HCT116 (cell line): ENCODE measurements around the gene MYRFL. TPM values are rescaled to one million over a fixed set of nuclear protein-coding genes. Genes with fewer than 3 reads are reported as not detected.

ENCODE experiments used
- ATAC-seq: fragments of 200-7000 bp; cut with Tn5 transposase; 2 replicates; pipeline ENCODE4 v1.9.1; 2020; ENCODE audit warnings: mild to moderate bottlenecking, moderate library complexity
- BruUV-seq: library from RNA; stranded (reverse); fragments of 400-500 nt; replicated peaks from 2 replicates; lab custom pipeline; 2021; lab: Mats Ljungman, UMichigan
- CTCF ChIA-PET: fragments of 300-600 bp; sonication (Branson Sonifier 250); formaldehyde crosslinking; loops from one replicate; lab custom pipeline; 2021; ENCODE audit warnings: antibody characterized with exemption; lab: Charles Lee
- POLR2A ChIA-PET: fragments of 300-600, 350-600 bp; sonication (Branson Sonifier 250); formaldehyde crosslinking; loops from one replicate; lab custom pipeline; 2021; ENCODE audit warnings: antibody characterized with exemption; lab: Charles Lee
- RAD21 ChIA-PET, 2 experiments: fragments of 300-600 bp; sonication (Branson Sonifier 250); formaldehyde crosslinking; loops; one replicate each; lab custom pipeline; 2023; ENCODE audit warnings: low total read pairs in 2 of 2; ENCODE audit not compliant: uncharacterized antibody in 2 of 2, unreplicated experiment in 2 of 2, low non-redundant PET in 1 of 2; lab: Charles Lee
- DNase-seq: peaks from one replicate; pipeline ENCODE4 v3.0.0-alpha.2; 2010; ENCODE audit warnings: low read depth, low spot score
- H2AFZ ChIP-seq: fragments of 200-600 bp; shearing (Covaris generic), sonication (generic); 2 replicates; pipeline ENCODE4 v1.6.1; 2017; ENCODE audit warnings: low read depth, mixed run types, mixed read lengths, antibody characterized with exemption, low read length; ENCODE audit not compliant: poor library complexity, severe bottlenecking
- H3K27ac ChIP-seq: 2 replicates; pipeline ENCODE4 v1.5.1; 2012; ENCODE audit warnings: low read depth, low read length
- H3K27me3 ChIP-seq: fragments of 200-600 bp; sonication (generic); 2 replicates; pipeline ENCODE4 v1.6.1; 2016; ENCODE audit warnings: mixed run types, low read length, mixed read lengths; ENCODE audit not compliant: insufficient read depth
- H3K36me3 ChIP-seq, 2 experiments: fragments of 200-500 bp in 1 of 2; fragments of 200-600 bp in 1 of 2; sonication (Bioruptor generic) in 1 of 2; sonication (generic) in 1 of 2; 2 replicates each; pipeline versions ENCODE4 v1.5.1 to v1.6.1; 2014 to 2016; ENCODE audit warnings: low read length in 2 of 2, inconsistent platforms in 1 of 2, mixed read lengths in 1 of 2, mixed run types in 1 of 2; ENCODE audit not compliant: insufficient read depth in 2 of 2, control insufficient read depth in 1 of 2
- H3K4me1 ChIP-seq, 2 experiments: fragments of 200-600 bp in 1 of 2; sonication (generic) in 1 of 2; 2 replicates each; pipeline versions ENCODE4 v1.5.1 to v1.6.1; 2012 to 2017; ENCODE audit warnings: low read length in 2 of 2, inconsistent platforms in 1 of 2, mild to moderate bottlenecking in 1 of 2, mixed read lengths in 1 of 2, mixed run types in 1 of 2, moderate library complexity in 1 of 2; ENCODE audit not compliant: insufficient read depth in 2 of 2, control insufficient read depth in 1 of 2
- H3K4me2 ChIP-seq: fragments of 200-600 bp; sonication (generic); 2 replicates; pipeline ENCODE4 v1.6.1; 2017; ENCODE audit warnings: mixed run types, low read length, mixed read lengths
- H3K4me3 ChIP-seq, 2 experiments: fragments of 200-600 bp in 1 of 2; sonication (generic) in 1 of 2; replicated peaks in 1 of 2; 2 replicates each; pipeline ENCODE4 v1.5.1; 2011 to 2016; ENCODE audit warnings: low read length in 2 of 2, control low read depth in 1 of 2, low read depth in 1 of 2, mild to moderate bottlenecking in 1 of 2, mixed read lengths in 1 of 2, mixed run types in 1 of 2
- H3K79me2 ChIP-seq: fragments of 200-600 bp; sonication (generic); 2 replicates; pipeline ENCODE4 v1.6.1; 2017; ENCODE audit warnings: mild to moderate bottlenecking, mixed run types, low read length, moderate library complexity, mixed read lengths; ENCODE audit not compliant: insufficient read depth
- H3K9ac ChIP-seq: fragments of 200-600 bp; sonication (generic); 2 replicates; pipeline ENCODE4 v1.6.1; 2016; ENCODE audit warnings: low read length, mixed read lengths
- H3K9me2 ChIP-seq: fragments of 200-600 bp; sonication (generic), shearing (Covaris generic); 2 replicates; pipeline ENCODE4 v1.6.1; 2017; ENCODE audit warnings: mixed run types, mild to moderate bottlenecking, moderate library complexity; ENCODE audit not compliant: insufficient read depth
- H3K9me3 ChIP-seq, 2 experiments: fragments of 200-500 bp in 1 of 2; fragments of 200-600 bp in 1 of 2; sonication (Bioruptor generic) in 1 of 2; sonication (generic) in 1 of 2; 2 replicates each; pipeline ENCODE4 v1.6.1; 2014 to 2017; ENCODE audit warnings: low read length in 2 of 2, mixed read lengths in 2 of 2, inconsistent platforms in 1 of 2, low read depth in 1 of 2, mild to moderate bottlenecking in 1 of 2, mixed run types in 1 of 2, moderate library complexity in 1 of 2; ENCODE audit not compliant: control insufficient read depth in 1 of 2, insufficient read depth in 1 of 2
- H4K20me1 ChIP-seq: fragments of 200-600 bp; sonication (generic), shearing (Covaris generic); 2 replicates; pipeline ENCODE4 v1.6.1; 2017; ENCODE audit warnings: mixed run types, mild to moderate bottlenecking, moderate library complexity; ENCODE audit not compliant: insufficient read depth
- ELF1 ChIP-seq: IDR thresholded peaks from 2 replicates; pipeline ENCODE4 v1.6.1; 2012; ENCODE audit warnings: low read depth, borderline replicate concordance
- EZH2 ChIP-seq: fragments of 200-600 bp; sonication (generic); IDR thresholded peaks from 2 replicates; pipeline ENCODE4 v1.6.1; 2017; ENCODE audit warnings: antibody characterized with exemption, mixed run types
- EZH2phosphoT487 ChIP-seq: fragments of 200-600 bp; IDR thresholded peaks from 2 replicates; pipeline ENCODE4 v1.6.1; 2018; ENCODE audit warnings: antibody characterized with exemption, borderline replicate concordance
- FOSL1 ChIP-seq: IDR thresholded peaks from 2 replicates; pipeline ENCODE4 v1.6.1; 2012; ENCODE audit warnings: low read depth
- RAD21 ChIP-seq: IDR thresholded peaks from 2 replicates; pipeline ENCODE4 v1.6.1; 2012; ENCODE audit warnings: low read depth, mild to moderate bottlenecking
- SIN3A ChIP-seq: IDR thresholded peaks from 2 replicates; pipeline ENCODE4 v1.6.1; 2012; ENCODE audit warnings: low read depth
- SP1 ChIP-seq: IDR thresholded peaks from 2 replicates; pipeline ENCODE4 v1.6.1; 2012; ENCODE audit warnings: low read depth
- SRF ChIP-seq: IDR thresholded peaks from 2 replicates; pipeline ENCODE4 v1.6.1; 2012; ENCODE audit warnings: low read depth
- ZNF274 ChIP-seq: fragments of 200-500 bp; sonication (Bioruptor generic); IDR thresholded peaks from 2 replicates; pipeline ENCODE4 v1.6.1; 2014; ENCODE audit warnings: mild to moderate bottlenecking, low read depth, low read length, inconsistent platforms
- intact Hi-C: fragments of 100-400 bp; cut with micrococcal nuclease; formaldehyde crosslinking; loops from 2 replicates; pipeline ENCODE4 v1.10.0; 2022
- total RNA-seq: library from RNA; stranded (reverse); gene quantifications from one replicate; pipeline ENCODE4 v1.2.1, GENCODE V29; 2021; ENCODE audit not compliant: unreplicated experiment
- TF ChIP-seq, protein P1 (sequence below): IDR thresholded peaks from 2 replicates; pipeline ENCODE4 v1.6.1; 2012
- TF ChIP-seq, protein P2 (sequence below): IDR thresholded peaks from 2 replicates; pipeline ENCODE4 v1.6.1; 2011; ENCODE audit warnings: mild to moderate bottlenecking, low read length, moderate library complexity; ENCODE audit not compliant: insufficient replicate concordance; ENCODE audit errors: extremely low read depth

The MYRFL gene
- total RNA-seq, 1 experiment from 2014 or later, result 0.30 TPM

DNA sequence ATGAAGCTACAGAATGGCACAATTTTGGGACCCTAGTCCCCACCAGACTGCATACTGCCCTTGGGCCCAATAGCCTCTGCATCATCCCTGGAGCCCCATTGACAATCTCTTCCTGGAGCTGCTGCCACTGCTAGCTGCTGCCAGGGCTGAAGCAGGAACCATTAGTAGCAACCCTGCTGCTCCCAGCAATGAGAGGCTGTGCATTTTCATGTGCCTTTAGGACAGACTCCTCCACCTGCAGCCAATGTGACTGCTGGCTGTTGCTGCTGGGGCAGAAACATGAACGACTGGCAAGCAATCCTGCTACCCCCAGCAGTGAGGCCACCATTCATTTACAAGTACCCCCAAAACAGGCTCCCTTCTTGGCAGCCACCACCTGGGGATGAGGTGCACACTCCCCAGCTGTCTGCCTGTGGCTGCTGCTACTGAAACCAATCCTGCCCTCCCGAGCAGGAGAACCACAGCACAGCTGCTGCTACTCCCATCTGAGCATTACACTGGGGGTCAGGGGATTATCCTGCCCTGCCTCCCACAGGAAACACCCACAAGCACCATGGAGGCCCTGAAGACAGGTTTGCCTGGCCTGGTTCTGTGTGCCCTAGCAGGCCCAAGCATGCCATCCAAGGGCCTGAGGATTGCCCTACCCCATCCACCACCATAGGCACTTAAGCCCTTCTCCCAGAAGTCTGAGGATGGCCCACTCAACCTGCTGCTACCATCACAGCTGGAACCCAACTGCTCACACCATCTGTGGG lies 181.0 kb downstream of the MYRFL start:
- Histone ChIP-seq H3K36me3 (no peaks in the 10 kb centered on the region), H3K79me2 (no peaks in the 10 kb centered on the region), H3K4me3 (no peak overlapping the region), H3K9ac (no peak overlapping the region), H3K9me2 (no peaks in the 10 kb centered on the region), H3K4me1 (peaks cover 0 to 8% of the 10 kb centered on the region in 2 experiments; a peak in 1 of 4 replicates), H3K27ac (no peak overlapping the region), H3K9me3 (peaks cover 0 to 3% of the 10 kb centered on the region in 2 experiments; a peak in 1 of 4 replicates), H3K27me3 (no peaks in the 10 kb centered on the region), H4K20me1 (no peaks in the 10 kb centered on the region), H2AFZ (no peak overlapping the region), H3K4me2 (no peak overlapping the region)
- BruUV-seq, result no TSS peak
- no peak for ATAC-seq
- no peak for DNase-seq
- ChIA-PET POLR2A (no interaction called here), CTCF (no interaction called here), RAD21 (no interaction called here)
- TF ChIP-seq SIN3A, result no peak
- TF ChIP-seq, protein P1, sequence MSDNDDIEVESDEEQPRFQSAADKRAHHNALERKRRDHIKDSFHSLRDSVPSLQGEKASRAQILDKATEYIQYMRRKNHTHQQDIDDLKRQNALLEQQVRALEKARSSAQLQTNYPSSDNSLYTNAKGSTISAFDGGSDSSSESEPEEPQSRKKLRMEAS, result no peak
- no peak for TF ChIP-seq ELF1
- TF ChIP-seq RAD21, result no peak
- intact Hi-C loops, result no loop called here

DNA sequence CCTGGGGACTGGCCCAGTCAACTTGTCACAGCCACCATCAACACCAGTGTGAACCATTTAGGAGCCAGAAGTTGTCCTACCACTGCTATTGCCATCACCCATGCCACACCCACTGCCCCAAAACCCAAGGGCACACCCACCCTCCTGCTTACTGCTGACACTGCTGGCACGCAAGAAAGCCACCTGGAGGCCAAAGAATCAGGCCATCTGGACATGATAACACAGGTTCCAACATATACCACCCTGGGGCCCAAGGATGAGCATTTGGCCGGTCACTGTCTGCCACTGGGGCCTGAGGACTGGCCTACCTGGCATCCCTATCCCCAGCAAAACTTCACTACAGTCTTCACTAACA lies 181.6 kb downstream of the MYRFL start:
- DNase-seq (no peak), ATAC-seq (no peak)
- no peak overlapping the region for H3K4me3 ChIP-seq
- H3K36me3 ChIP-seq, result no peaks in the 10 kb centered on the region
- no peak overlapping the region for H3K4me2 ChIP-seq
- POLR2A ChIA-PET, result no interaction called here
- H3K27me3 ChIP-seq, result no peaks in the 10 kb centered on the region
- TF ChIP-seq SIN3A, result no peak
- TF ChIP-seq RAD21, result no peak
- no peak for TF ChIP-seq EZH2phosphoT487
- no peak for TF ChIP-seq SP1
- TF ChIP-seq, protein P2, sequence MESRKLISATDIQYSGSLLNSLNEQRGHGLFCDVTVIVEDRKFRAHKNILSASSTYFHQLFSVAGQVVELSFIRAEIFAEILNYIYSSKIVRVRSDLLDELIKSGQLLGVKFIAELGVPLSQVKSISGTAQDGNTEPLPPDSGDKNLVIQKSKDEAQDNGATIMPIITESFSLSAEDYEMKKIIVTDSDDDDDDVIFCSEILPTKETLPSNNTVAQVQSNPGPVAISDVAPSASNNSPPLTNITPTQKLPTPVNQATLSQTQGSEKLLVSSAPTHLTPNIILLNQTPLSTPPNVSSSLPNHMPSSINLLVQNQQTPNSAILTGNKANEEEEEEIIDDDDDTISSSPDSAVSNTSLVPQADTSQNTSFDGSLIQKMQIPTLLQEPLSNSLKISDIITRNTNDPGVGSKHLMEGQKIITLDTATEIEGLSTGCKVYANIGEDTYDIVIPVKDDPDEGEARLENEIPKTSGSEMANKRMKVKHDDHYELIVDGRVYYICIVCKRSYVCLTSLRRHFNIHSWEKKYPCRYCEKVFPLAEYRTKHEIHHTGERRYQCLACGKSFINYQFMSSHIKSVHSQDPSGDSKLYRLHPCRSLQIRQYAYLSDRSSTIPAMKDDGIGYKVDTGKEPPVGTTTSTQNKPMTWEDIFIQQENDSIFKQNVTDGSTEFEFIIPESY, result no peak
- no peak for TF ChIP-seq SRF
- no peak for TF ChIP-seq ZNF274
- TF ChIP-seq, protein P1, result no peak
- no peak for TF ChIP-seq EZH2
- no peak for TF ChIP-seq FOSL1
- H2AFZ ChIP-seq, result no peak overlapping the region
- H3K4me1 ChIP-seq, result peaks cover 0 to 8% of the 10 kb centered on the region in 2 experiments; a peak in 1 of 4 replicates
- no peak overlapping the region for H3K27ac ChIP-seq
- RAD21 ChIA-PET, result no interaction called here
- no peaks in the 10 kb centered on the region for H3K9me2 ChIP-seq
- no peak overlapping the region for H3K9ac ChIP-seq
- CTCF ChIA-PET, result no interaction called here
- BruUV-seq, result no TSS peak
- H3K79me2 ChIP-seq, result no peaks in the 10 kb centered on the region
- H4K20me1 ChIP-seq, result no peaks in the 10 kb centered on the region
- H3K9me3 ChIP-seq, result peaks cover 0 to 3% of the 10 kb centered on the region in 2 experiments; a peak in 1 of 4 replicates
- intact Hi-C loops, result no loop called here
